Vagina (tissue), 2 donors: ENCODE results near the gene F9.

ENCODE experiments used
- POLR2A ChIP-seq, 2 donors: fragments of 450-650 bp; IDR thresholded peaks; one replicate each; pipeline ENCODE4 v1.6.1; 2017; ENCODE audit warnings: antibody characterized with exemption in 2 of 2, mild to moderate bottlenecking in 2 of 2, moderate library complexity in 2 of 2
- POLR2AphosphoS5 ChIP-seq, 2 donors: sonication (generic); formaldehyde crosslinking; IDR thresholded peaks; one replicate each; pipeline ENCODE4 v1.9.0; 2017; ENCODE audit warnings: antibody characterized with exemption in 2 of 2, mild to moderate bottlenecking in 2 of 2, low read depth in 1 of 2; ENCODE audit not compliant: insufficient read depth in 1 of 2
- TF ChIP-seq, protein P1 (sequence below), 3 experiments: fragments of 450-650 bp in 2 of 3; fragments of 200-600 bp in 1 of 3; sonication (generic) in 1 of 3; IDR thresholded peaks; one replicate each; pipeline ENCODE4 v1.5.1; 2017 to 2019; ENCODE audit warnings: antibody characterized with exemption in 3 of 3, mild to moderate bottlenecking in 2 of 3, moderate library complexity in 2 of 3

GRCh38 chrX:139596068-139596467, 65.5 kb downstream of the F9 start:
- TF ChIP-seq, protein P1, sequence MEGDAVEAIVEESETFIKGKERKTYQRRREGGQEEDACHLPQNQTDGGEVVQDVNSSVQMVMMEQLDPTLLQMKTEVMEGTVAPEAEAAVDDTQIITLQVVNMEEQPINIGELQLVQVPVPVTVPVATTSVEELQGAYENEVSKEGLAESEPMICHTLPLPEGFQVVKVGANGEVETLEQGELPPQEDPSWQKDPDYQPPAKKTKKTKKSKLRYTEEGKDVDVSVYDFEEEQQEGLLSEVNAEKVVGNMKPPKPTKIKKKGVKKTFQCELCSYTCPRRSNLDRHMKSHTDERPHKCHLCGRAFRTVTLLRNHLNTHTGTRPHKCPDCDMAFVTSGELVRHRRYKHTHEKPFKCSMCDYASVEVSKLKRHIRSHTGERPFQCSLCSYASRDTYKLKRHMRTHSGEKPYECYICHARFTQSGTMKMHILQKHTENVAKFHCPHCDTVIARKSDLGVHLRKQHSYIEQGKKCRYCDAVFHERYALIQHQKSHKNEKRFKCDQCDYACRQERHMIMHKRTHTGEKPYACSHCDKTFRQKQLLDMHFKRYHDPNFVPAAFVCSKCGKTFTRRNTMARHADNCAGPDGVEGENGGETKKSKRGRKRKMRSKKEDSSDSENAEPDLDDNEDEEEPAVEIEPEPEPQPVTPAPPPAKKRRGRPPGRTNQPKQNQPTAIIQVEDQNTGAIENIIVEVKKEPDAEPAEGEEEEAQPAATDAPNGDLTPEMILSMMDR (IDR thresholded peaks at IDR 0.05): no peak
- TF ChIP-seq POLR2A (IDR thresholded peaks at IDR 0.05) (no peak), POLR2AphosphoS5 (IDR thresholded peaks at IDR 0.05; ENCODE audit: insufficient read depth in 1 of 2, low read depth in 1 of 2) (no peak)
